ENCODE measurements around the gene IP6K2. TPM values are rescaled to one million over a fixed set of nuclear protein-coding genes. Genes with fewer than 3 reads are reported as not detected.
A peak's percentile ranks its signal among the peaks of the same experiment; 100 is the strongest.
"Not testable (repeated sequence)": the region's sequence is repeated elsewhere in the genome, so short reads cannot be mapped to it uniquely, and the experiment has no call there.

The IP6K2 gene
- total and polyA plus RNA-seq, 3 donors from 2014 or later = 113 to 148 (median 114) TPM

- H3K4me3 ChIP-seq = no peak overlapping the region
- intact Hi-C loops (cut with DNase I; ENCODE audit: low total_unique reads) = no loop called here
- H3K4me1 ChIP-seq = peaks cover 31% of the 10 kb centered on the region
- no peaks in the 10 kb centered on the region for H3K27me3 ChIP-seq
- H3K36me3 ChIP-seq (ENCODE audit: low read depth, missing control alignments) = no peaks in the 10 kb centered on the region
- 32 to 70% methylated on average over 7 to 9 of the region's 9 CpGs for WGBS, 2 donors
- DNase-seq = no peak
- TF ChIP-seq CTCF (IDR thresholded peaks at IDR 0.05) (no peak), POLR2A (IDR thresholded peaks at IDR 0.05) (no peak)
- H3K27ac ChIP-seq = peak overlapping the region in 1 of 2 donors; percentile 66
- H3K9me3 ChIP-seq = no peaks in the 10 kb centered on the region
These were observed 22.1 kb upstream of the IP6K2 start for GRCh38 chr3:48738926-48739616.

GRCh38 chr3:48738144-48738536 is 21.1 kb upstream of the IP6K2 start:
- H3K27ac ChIP-seq = peak overlapping the region in 1 of 2 donors; percentile 46
- no peak overlapping the region for H3K4me3 ChIP-seq
- TF ChIP-seq POLR2A (IDR thresholded peaks at IDR 0.05) (no peak), CTCF (IDR thresholded peaks at IDR 0.05) (no peak)
- 55 to 76% methylated on average over 3 of the region's 3 CpGs for WGBS, 2 donors
- no peaks in the 10 kb centered on the region for H3K27me3 ChIP-seq
- no peaks in the 10 kb centered on the region for H3K9me3 ChIP-seq
- no peak for DNase-seq
- intact Hi-C loops (cut with DNase I; ENCODE audit: low total_unique reads) = no loop called here
- peaks cover 31% of the 10 kb centered on the region for H3K4me1 ChIP-seq
- H3K36me3 ChIP-seq (ENCODE audit: low read depth, missing control alignments) = no peaks in the 10 kb centered on the region

- intact Hi-C loops (cut with DNase I; ENCODE audit: low total_unique reads); H3K4me3 ChIP-seq; H3K9me3 ChIP-seq; H3K36me3 ChIP-seq (ENCODE audit: low read depth, missing control alignments); H3K27me3 ChIP-seq; DNase-seq; H3K27ac ChIP-seq: not testable (repeated sequence)
- 37 to 39% methylated on average over 8 of the region's 8 CpGs for WGBS, 2 donors
- peaks cover 24% of the 10 kb centered on the region for H3K4me1 ChIP-seq
These were observed 18.2 kb upstream of the IP6K2 start for GRCh38 chr3:48735075-48735767.

GRCh38 chr3:48734541-48734940 is 17.5 kb upstream of the IP6K2 start:
- 69% methylated on average over 9 of the region's 25 CpGs; no CpG with 5 or more reads in 1 of the 2 donors for WGBS, 2 donors
- H3K9me3 ChIP-seq; H3K27me3 ChIP-seq; DNase-seq; H3K36me3 ChIP-seq (ENCODE audit: low read depth, missing control alignments); H3K27ac ChIP-seq; intact Hi-C loops (cut with DNase I; ENCODE audit: low total_unique reads): not testable (repeated sequence)
- peak overlapping the region in 1 of 2 donors; percentile 20 for H3K4me3 ChIP-seq
- H3K4me1 ChIP-seq = peaks cover 17% of the 10 kb centered on the region

GRCh38 chr3:48733752-48734518 is 16.9 kb upstream of the IP6K2 start:
- peak overlapping the region in 1 of 2 donors; percentile 20 for H3K4me3 ChIP-seq
- H3K27me3 ChIP-seq; intact Hi-C loops (cut with DNase I; ENCODE audit: low total_unique reads); H3K36me3 ChIP-seq (ENCODE audit: low read depth, missing control alignments); H3K27ac ChIP-seq; H3K9me3 ChIP-seq; DNase-seq: not testable (repeated sequence)
- H3K4me1 ChIP-seq = peaks cover 17% of the 10 kb centered on the region
- 72 to 80% methylated on average over 1 to 21 of the region's 53 CpGs for WGBS, 2 donors

GRCh38 chr3:48727511-48727910 is 10.5 kb upstream of the IP6K2 start:
- H3K27ac ChIP-seq = no peak overlapping the region
- WGBS, 2 donors = 95% methylated on average over 8 of the region's 8 CpGs

GRCh38 chr3:48725185-48725855 is 8.3 kb upstream of the IP6K2 start:
- WGBS, 2 donors = 81 to 83% methylated on average over 8 of the region's 8 CpGs
- H3K4me3 ChIP-seq; H3K36me3 ChIP-seq (ENCODE audit: low read depth, missing control alignments); intact Hi-C loops (cut with DNase I; ENCODE audit: low total_unique reads); H3K27me3 ChIP-seq; H3K9me3 ChIP-seq; H3K27ac ChIP-seq; DNase-seq; H3K4me1 ChIP-seq: not testable (repeated sequence)

More at GRCh38 chr3:48727511-48727910, 10.5 kb upstream of the IP6K2 start:
- Histone ChIP-seq H3K9me3 (no peaks in the 10 kb centered on the region), H3K4me3 (no peak overlapping the region), H3K27me3 (no peaks in the 10 kb centered on the region), H3K36me3 (ENCODE audit: low read depth, missing control alignments) (no peaks in the 10 kb centered on the region), H3K4me1 (peaks cover 2% of the 10 kb centered on the region)
- DNase-seq = no peak
- no peak for TF ChIP-seq POLR2A (IDR thresholded peaks at IDR 0.05)
- TF ChIP-seq CTCF (IDR thresholded peaks at IDR 0.05) = no peak
- intact Hi-C loops (cut with DNase I; ENCODE audit: low total_unique reads) = no loop called here

Data from testis (tissue), 3 donors.